Amniotic stem cell (primary cell): ENCODE data around the gene CFLAR.
A peak's percentile ranks its signal among the peaks of the same experiment; 100 is the strongest.
"Not testable (repeated sequence)": the region's sequence is repeated elsewhere in the genome, so short reads cannot be mapped to it uniquely, and the experiment has no call there.

Source experiments
- DNase-seq: peaks from one replicate; lab custom pipeline; 2025; lab: John Stamatoyannopoulos, UW

CFLAR gene

DNA sequence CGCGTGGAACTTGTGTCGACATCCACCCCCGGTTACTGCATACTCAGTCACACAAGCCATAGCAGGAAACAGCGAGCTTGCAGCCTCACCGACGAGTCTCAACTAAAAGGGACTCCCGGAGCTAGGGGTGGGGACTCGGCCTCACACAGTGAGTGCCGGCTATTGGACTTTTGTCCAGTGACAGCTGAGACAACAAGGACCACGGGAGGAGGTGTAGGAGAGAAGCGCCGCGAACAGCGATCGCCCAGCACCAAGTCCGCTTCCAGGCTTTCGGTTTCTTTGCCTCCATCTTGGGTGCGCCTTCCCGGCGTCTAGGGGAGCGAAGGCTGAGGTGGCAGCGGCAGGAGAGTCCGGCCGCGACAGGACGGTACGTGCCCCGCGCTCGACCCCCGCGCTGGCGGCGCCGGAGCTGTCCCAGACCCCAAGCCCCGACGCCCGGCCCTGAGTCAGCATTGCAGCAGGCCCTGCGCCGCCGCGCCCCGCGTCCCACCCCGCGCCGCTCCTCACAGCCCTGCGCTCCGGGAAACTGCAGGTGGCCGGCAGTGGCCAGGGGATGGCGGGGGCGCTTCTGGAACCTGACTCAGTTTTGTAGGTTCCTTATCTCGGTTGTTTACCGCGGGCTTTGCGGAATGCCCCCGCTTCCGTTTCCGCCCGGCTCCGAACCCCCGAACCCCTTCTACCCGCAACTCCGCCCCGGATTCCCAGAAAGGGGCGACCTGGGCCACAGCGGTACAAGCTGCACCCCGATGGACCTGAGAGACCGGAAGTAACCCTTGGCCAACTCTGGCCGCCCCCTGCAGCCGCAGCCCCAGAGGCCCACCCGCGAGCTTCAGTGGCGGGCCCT is at the start of gene CFLAR:
CFLAR (plus strand) TSS at position 50 of the 844 bp plus-strand sequence. CDS start 13,702 bp downstream, outside the sequence.
- DNase-seq = peak; percentile 25

DNA sequence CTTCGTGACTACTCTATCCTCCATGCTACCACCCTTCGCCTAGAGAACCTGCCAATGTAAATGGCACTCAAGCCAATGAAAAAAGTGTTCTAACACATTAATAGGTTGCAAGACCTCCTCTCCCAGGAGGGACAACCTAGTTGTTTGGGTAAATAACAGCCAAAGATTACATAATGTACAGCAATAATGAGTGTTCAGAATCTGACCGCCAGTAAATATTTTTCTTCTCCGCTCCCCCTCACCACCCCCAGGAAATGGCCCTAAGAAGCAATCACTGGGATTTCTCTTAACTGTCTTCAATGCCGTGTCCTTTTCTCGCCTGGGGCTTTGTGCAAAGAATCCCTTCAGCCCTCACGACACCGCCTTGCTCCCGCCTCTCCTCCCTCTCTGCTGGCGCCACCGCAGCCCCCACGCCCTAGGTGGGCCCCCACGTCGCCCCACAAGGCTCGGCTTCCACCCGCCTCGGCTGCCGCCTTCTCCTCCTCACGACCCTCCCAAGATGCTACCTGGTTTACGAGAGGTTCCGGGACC is 45.0 kb upstream of the CFLAR start:
- no peak for DNase-seq

DNA sequence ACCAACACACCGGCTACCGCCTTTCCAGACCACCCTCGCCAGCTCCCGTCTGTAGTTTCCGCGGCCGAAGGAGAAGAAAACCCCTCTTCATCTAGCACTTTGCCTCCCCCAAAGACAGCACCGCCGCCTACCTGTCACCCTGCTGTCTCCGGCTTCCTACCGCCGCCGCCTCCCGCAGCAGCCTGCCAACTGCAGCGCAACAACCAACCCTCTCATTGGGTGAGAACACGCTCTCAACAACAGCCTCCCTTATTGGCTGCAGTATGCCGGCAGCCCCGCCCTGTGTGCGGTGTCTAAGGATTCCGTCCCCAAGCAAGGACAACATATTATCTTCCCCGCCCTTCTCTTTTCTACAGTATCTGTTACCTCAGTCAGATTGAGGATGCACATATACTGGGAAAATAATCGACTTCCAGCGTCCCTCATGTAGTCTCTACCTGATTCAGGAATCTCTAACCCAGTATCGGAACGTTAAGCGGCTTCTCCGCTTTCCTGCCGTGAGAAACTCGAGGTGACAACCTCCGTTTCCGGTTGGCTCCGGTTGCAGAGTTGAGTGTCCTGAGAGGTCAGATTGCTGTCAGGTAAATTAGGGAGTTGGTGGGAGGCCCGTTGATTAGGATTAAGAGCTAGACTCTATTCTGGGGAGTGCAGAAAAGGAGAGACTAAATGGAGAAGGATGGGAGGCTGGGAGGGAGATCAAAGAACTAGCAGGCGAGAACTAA is 44.3 kb upstream of the CFLAR start, which contains the start of the genes HYCC2 and NDUFB3:
HYCC2 (minus strand) TSS at position 193 of the 722 bp plus-strand sequence. CDS start 47,662 bp downstream, outside the sequence.
NDUFB3 (plus strand) TSS at position 523 of the 722 bp plus-strand sequence. CDS start 6,882 bp downstream, outside the sequence.
- DNase-seq = peak; percentile 67

DNA sequence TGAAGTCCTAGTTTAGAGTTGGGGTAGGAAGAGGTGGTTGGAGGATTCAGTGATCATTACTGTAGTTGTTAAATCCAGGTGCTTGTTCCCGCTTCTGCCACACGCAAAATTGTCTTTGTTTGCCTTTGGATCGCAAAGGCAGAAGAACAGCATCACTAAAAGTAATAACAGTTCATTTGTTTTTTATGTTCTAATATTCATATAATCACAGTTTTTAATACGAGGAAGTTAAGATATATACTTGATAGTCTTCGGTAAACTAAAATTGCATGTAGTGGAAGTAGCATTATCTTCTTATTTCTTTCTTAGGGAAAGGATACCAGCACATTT is 43.8 kb upstream of the CFLAR start:
- DNase-seq = no peak

DNA sequence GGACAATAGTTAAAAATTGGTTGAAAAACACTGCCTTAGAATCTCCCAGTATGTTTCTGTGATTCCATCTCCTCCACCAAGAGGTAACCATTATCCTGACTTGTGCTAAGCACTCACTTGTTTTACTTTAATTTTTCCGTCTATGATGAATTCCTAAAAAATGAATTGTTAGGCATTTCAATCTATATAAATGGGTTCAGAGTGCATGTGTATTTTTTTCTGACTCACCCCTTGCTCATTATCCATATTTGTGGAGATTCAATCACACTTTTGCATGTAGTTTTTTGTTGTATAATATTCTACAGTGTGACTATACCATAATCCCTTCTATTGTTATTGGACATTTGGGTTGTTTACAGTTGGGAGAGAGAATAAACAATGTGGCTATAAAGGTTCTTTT is 42.9 kb upstream of the CFLAR start:
- DNase-seq = no peak

DNA sequence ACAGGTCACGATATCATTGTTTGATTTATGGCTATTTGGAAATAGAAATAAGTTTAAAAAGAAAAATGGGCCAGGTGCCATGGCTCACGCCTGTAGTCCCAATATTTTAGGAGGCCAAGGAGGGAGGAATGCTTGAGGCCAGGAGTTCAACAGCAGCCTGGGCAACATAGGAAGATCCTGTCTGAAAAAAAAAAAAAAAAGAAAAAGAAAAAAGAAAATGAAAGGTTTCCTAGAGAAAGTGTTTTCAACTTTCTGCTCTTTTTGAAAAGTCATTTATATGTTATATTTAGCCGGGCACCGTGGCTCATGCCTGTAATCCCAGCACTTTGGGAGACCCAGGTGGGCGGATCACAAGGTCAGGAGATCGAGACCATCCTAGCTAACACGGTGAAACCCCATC is 41.0 kb upstream of the CFLAR start:
- DNase-seq = no peak

DNA sequence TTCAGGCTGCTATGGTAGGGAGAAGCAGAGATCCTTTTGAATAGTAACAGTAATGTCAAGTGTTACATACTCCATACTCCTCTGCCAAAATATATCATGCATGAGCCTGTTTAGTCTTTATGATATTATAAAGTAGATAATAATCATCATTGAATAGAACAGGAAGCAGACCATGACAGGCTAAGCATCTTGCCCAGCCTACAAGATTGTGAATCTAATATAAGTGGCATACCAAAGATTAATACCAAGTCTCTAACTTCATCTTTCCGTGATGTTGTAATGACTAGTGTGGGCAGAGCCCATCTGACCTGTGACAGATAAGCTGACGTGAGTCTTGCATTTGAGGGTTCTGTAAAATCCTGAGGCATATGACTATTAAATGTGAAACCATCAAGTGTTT is 31.1 kb upstream of the CFLAR start:
- no peak for DNase-seq

DNA sequence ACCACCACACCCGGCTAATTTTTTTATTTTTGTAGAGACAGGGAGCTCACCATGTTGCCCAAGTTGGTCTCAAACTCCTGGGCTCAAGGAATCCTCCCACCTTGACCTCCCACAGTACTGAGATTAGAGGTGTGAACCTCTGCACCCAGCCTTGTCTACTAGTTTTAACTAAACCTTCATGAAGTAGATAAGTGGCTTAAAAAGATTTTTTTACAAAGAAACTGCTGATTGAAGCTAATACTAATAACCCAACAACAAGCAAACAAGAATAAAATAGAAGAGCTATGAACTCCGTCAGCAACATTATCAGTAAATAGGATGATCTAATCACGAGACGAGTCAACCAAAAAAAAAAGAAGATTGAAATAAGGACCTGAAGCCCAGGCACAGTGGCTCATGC is 25.4 kb upstream of the CFLAR start:
- no peak for DNase-seq

DNA sequence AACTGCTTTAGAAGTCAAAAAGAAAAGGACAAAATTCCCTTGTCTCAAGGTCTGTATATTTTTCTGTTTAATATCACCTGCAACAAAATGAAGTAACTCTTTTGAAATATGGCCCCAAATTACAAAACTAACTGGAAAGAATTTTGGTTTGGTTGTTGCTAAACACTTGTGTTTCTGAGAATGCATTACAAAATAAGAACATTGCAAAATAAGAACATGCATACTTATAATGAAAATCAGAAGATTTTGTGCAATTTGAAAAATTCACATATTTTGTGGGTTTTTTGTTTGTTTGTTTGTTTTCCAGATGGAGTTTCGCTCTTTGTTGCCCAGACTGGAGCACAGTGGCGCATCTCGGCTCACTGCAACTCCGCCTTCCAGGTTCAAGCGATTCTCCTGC is 22.4 kb upstream of the CFLAR start:
- DNase-seq = no peak

DNA sequence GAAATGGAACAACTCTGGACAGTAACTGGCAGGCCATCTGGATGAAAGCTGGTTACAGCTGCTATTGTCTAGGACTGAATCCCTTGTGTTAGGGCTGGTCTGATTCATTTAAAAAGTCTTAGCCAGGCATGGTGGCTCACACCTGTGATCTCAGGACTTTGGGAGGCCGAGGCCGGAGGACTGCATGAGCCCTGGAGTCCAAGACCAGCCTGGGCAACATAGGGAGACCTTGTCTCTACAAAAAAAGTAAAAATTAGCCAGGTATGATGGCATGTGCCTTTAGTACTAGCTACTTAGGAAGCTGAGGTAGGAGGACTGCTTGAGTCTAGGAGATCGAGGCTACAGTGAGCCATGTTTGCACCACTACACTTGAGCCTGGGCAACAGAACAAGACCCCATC is 15.5 kb upstream of the CFLAR start:
- no peak for DNase-seq

DNA sequence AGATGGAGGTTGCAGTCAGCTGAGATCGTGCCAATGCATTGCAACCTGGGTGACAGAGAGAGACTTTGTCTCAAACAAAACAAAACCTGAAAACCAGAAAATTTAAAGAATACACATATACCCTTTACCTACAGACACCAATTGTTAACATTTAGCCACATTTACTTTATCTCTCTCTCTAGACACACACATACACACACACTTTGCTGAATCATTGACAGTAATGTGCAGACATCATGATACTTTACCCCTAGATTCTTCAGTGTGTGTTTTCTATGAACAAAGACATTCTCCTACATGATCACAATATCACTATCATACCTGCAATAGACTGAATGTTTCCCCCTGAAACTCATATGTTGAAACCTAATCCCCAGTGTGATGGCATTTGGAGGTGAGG is 10.2 kb upstream of the CFLAR start:
- DNase-seq = no peak

DNA sequence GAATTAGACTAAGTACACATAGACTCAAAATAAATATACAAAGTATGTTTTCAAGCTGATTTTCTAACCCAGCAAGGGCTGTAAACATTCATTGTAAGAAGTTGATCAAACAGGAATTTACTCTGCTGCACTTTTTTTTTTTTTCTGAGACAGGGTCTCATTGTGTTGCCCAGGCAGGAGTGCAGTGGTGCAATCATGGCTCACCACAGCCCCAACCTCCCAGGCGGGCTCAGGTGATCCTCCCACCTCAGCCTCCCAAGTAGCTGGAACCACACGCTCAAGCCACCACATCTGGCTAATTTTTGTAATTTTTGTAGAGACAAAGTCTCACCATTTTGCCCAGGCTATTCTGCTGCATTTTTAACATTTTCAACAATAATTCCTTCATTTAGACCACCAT is 8.3 kb upstream of the CFLAR start:
- DNase-seq = no peak

DNA sequence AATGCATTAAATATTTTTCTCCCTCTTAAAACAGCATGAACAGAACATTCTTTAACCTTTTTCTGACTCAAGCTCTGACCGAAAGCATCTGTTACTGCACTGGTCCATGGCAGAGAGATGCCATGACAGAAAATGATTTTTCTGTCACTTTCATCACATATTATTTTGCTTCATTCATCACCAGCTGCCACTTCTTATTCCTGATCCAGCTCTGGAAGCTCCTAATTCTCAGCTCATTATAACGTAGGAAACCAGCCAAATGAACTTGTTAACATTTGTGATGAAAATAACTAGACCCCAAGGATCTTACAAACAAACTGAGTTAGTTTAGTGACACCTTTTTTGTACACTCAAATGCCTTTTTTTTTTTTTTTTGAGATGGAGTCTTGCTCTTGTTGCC is 7.6 kb upstream of the CFLAR start:
- DNase-seq = no peak

DNA sequence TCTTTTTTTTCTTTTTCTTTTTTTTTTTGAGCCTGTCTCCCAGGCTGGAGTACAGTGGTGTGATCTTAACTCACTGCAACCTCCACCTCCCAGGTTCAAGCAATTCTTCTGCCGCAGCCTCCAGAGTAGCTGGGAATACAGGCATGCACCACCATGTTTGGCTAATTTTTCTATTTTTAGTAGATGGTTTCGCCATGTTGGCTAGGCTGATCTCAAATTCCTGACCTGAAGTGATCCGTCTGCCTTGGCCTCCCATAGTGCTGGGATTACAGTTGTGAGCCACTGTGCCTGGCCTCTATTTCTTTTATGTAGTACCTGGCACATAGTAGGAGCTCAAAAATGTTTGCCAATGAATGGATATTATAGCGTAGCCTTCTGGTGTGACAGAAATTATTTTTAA is 6.8 kb upstream of the CFLAR start:
- no peak for DNase-seq

DNA sequence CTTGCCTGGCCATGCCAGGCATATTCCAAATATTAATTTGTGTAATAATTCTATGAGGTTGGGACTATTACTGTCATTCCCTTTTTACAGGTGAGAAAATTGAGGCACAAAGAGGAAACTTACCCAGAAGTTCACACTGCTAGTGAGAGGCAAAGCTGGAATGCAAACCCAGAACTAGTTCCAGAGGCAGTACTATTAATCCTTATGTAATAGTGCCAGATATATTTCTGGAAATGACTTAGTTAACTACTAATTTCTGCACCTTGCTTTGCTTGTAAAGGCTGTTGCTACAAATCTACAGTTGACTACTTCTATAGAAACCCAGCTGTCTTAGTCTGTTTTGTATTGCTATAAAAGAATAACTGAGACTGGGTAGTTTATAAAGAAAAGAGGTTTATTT is 5.3 kb upstream of the CFLAR start:
- DNase-seq = no peak

DNA sequence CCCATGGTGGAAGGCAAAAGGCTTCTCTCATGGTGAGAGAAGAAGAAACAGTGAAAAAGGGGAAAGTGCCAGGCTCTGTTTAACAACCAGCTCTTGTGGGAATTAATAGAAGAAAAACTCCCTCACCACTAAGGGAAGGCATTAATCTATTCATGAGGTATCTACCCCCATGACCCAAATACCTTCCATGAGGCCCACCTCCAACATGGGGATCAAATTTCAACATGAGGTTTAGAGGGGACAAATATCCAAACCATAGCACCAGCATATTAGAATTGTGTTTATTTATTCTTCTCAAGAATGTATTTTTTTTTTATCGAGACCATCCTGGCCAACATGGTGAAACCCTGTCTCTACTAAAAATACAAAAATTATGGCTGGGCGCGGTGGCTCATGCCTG is 4.9 kb upstream of the CFLAR start:
- no peak for DNase-seq

DNA sequence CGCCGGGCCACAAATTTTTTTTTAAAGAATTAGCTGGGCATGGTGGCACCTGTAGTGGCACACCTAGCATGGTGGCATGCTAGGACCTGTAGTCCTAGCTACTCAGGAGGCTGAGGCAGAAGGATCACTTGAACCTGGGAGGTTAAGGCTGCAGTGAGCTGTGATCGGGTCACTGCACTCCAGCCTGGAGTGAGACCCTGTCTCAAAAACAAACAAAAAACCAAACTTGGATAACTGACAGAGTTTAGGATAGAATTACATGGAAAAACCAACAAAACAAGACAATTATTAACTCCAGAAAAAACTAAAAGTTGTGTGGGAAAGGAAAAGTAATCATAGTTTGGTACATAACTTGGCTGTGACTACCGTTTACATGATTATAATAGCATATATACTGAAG is 1.6 kb upstream of the CFLAR start:
- DNase-seq = no peak

DNA sequence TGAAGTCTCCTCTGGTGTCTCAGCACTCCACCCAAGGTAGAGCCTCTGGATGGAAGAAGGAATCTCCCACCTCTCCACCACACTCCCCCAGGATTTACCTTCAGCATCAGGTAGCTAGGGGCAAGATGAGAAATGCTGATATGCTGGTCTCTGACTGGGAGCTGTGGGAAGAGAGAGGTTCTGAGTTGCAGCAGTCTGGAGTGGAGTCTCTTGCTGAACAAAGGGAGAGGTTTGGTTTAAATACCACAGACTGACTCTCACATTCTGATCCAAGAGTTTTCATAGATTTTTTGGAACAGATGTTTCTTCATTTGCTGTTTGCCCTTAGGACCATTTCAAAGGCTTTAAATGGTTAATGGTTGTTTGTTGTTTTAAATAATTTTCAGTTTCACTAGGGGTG is 1.1 kb upstream of the CFLAR start:
- no peak for DNase-seq

DNA sequence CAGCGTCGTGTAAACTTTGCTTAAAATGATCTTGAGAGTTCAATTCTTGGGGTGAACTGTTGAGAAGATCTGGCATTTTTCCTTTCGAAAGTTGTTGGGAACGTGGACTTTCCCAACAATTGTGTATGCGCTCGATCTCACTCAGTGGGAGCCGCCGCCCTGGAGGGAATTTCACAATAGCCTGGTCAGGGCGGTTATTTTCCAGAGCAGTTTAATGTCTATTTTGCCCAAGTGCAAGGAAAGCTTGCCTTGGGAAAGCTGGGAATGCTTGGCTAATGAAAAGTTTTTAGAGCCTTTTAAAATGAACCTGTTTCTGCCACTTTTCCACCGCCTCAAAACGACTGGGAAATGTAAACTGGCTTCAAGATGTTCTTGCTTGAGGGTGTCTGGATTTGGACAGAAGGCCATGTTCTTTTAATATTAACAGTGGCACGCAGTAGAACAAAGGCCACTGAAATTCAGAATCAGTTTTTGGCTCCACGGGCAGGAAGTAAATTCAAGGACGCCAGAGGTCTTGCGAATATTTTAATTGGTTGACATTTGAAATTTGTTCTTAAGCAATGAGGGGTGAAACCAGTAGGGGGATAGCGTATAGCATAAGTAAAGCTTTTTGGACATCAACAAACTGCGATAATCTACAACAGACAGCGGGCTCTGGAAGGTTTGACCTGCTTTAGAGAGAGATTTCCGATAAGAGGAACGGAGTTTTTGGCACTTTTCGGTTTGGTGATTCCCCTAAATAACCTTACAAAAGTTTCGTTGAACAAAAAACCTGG is 1.2 kb downstream of the CFLAR start:
- DNase-seq = peak; percentile 48

DNA sequence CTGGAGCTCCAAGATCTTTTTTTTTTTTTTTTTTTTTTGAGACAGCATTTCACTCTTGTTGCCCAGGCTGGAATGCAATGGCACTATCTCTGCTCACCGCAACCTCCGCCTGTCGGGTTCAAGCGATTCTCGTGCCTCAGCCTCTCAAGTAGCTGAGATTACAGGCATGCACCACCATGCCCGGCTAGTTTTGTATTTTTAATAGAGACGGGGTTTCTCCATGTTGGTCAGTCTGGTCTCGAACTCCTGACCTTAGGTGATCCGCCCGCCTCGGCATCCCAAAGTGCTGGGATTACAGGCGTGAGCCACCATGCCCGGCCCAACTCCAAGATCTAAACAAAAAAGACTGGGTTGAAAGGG is 1.8 kb downstream of the CFLAR start:
- not testable (repeated sequence) for DNase-seq

DNA sequence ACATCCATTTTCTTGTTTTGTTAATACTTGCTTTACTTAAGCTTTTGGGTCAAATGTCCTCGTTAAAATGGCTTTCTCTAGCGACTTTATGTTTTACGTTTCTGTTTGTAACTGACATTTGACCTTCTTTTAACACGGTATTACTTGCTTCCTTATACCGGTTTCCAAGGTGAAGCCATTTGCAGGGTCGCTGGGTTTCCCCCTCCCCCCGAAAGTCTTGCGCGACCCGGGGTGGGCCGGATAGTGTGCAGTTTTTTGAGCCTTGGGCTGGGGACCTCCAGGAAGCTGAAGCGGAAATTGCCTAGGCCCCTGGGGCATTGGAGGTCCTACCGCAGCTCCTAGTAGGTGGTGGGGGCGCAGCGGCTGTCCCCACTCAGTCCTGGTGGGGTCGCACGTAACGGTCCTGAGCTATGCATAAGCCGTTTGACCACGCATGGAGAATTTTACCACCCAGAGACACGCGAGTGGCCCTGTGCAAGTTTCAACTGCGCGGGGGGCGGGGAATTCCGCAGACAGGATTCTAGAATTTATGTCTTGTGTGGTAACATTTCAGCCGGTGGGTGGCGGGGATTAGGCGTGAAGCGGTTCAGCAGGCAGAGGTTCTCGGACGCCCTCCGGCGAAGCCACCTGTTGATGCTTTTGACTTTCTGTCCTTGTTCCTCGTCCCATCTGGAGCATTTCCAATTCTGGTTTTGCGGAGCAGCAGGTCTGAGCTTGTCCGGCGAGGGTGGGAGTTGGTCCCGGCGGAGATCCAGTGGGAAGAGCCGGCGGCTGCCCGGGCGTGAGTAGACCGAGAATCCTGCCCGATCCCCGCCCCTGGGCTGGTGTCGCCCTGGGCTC is 2.4 kb downstream of the CFLAR start:
- DNase-seq = peak; percentile 30
